ENCODE data around the gene CCL22.

CCL22 gene

GRCh38 chr16:57377080-57377841 is 18.7 kb downstream of the CCL22 start:
- no peak for DNase-seq

- DNase-seq = no peak
Observed at GRCh38 chr16:57379579-57379978, 21.0 kb downstream of the CCL22 start.

GRCh38 chr16:57380671-57381462 is 22.3 kb downstream of the CCL22 start:
- peak; percentile 3 for DNase-seq

- DNase-seq = no peak
Observed at GRCh38 chr16:57381791-57382534, 23.4 kb downstream of the CCL22 start.

GRCh38 chr16:57382535-57383275 is 24.1 kb downstream of the CCL22 start:
- no peak for DNase-seq

- DNase-seq = no peak
Observed at GRCh38 chr16:57383276-57384247, 25.0 kb downstream of the CCL22 start.

- no peak for DNase-seq
Observed at GRCh38 chr16:57384248-57385070, 25.9 kb downstream of the CCL22 start.

- DNase-seq = no peak
Observed at GRCh38 chr16:57385083-57385482, 26.5 kb downstream of the CCL22 start.

GRCh38 chr16:57386381-57386951 is 27.9 kb downstream of the CCL22 start:
- DNase-seq = no peak

GRCh38 chr16:57387598-57388354 is 29.2 kb downstream of the CCL22 start:
- DNase-seq = no peak

- no peak for DNase-seq
Observed at GRCh38 chr16:57388359-57389086, 29.9 kb downstream of the CCL22 start.

- DNase-seq = no peak
Observed at GRCh38 chr16:57389087-57389468, 30.5 kb downstream of the CCL22 start.

- no peak for DNase-seq
Observed at GRCh38 chr16:57390636-57391295, 32.2 kb downstream of the CCL22 start.

GRCh38 chr16:57391300-57391699 is 32.7 kb downstream of the CCL22 start:
- DNase-seq = no peak

GRCh38 chr16:57391708-57392107 is 33.1 kb downstream of the CCL22 start:
- no peak for DNase-seq

- DNase-seq = no peak
Observed at GRCh38 chr16:57392694-57393093, 34.1 kb downstream of the CCL22 start.

GRCh38 chr16:57394444-57394843 is 35.9 kb downstream of the CCL22 start:
- peak; percentile 2 for DNase-seq

- DNase-seq = no peak
Observed at GRCh38 chr16:57395026-57395425, 36.4 kb downstream of the CCL22 start.
